AG04450 (cell line): ENCODE results near the gene DCDC2C. TPM values are rescaled to one million over a fixed set of nuclear protein-coding genes. Genes with fewer than 3 reads are reported as not detected.

ENCODE experiments used
- CTCF ChIA-PET: fragments of 300-600, 350-600 bp; formaldehyde crosslinking; extraction: SDS; loops from one replicate; lab custom pipeline; 2022; ENCODE audit warnings: antibody characterized with exemption, inconsistent platforms; lab: Charles Lee
- POLR2A ChIA-PET: fragments of 350-600 bp; formaldehyde crosslinking; extraction: SDS; loops from one replicate; lab custom pipeline; 2021; ENCODE audit warnings: antibody characterized with exemption, inconsistent platforms; lab: Yijun Ruan, JAX
- DNase-seq: peaks from one replicate; pipeline ENCODE4 v3.0.0-alpha.2; 2011; ENCODE audit warnings: low read depth, low spot score
- H3K27ac ChIP-seq: one replicate; pipeline ENCODE4 v1.5.1; 2012; ENCODE audit warnings: low read depth, low read length, control low read depth
- H3K27me3 ChIP-seq: one replicate; pipeline ENCODE4 v1.6.0; 2012; ENCODE audit warnings: low read length; ENCODE audit not compliant: control insufficient read depth, insufficient read depth
- H3K4me3 ChIP-seq: 2 replicates; pipeline ENCODE4 v1.5.1; 2011; ENCODE audit warnings: mild to moderate bottlenecking, low read depth, low read length, control low read depth
- H3K9me3 ChIP-seq: 2 replicates; pipeline ENCODE4 v1.5.1; 2012; ENCODE audit warnings: low read length; ENCODE audit not compliant: control insufficient read depth, insufficient read depth
- CTCF ChIP-seq: IDR thresholded peaks from 2 replicates; pipeline ENCODE4 v1.5.1; 2011; ENCODE audit warnings: low read depth, low read length, control low read depth, inconsistent platforms
- polyA plus RNA-seq: library from polyadenylated mRNA; depleted of rRNA; stranded (reverse); fragments of >200 nt; gene quantifications from 2 replicates; pipeline ENCODE4 v1.2.3, GENCODE V29; 2011

The DCDC2C gene
- polyA plus RNA-seq, 1 experiment: not detected

- POLR2A ChIA-PET: no interaction called here
- CTCF ChIA-PET: interaction anchor here (0.7 to 1.8 kb wide), 7 partner anchors 23 to 56 kb away, joined by 3 to 9 read pairs (median 3); no protein-coding TSS in a partner anchor
- Histone ChIP-seq H3K9me3 (peaks cover 2% of the 10 kb centered on the region; the same call in 1 of the 2 replicates), H3K27ac (no peak overlapping the region), H3K4me3 (no peak overlapping the region), H3K27me3 (no peaks in the 10 kb centered on the region)
- DNase-seq: no peak
- no peak for TF ChIP-seq CTCF
These were observed 81.4 kb downstream of the DCDC2C start for GRCh38 chr2:3784731-3785130.

DNA sequence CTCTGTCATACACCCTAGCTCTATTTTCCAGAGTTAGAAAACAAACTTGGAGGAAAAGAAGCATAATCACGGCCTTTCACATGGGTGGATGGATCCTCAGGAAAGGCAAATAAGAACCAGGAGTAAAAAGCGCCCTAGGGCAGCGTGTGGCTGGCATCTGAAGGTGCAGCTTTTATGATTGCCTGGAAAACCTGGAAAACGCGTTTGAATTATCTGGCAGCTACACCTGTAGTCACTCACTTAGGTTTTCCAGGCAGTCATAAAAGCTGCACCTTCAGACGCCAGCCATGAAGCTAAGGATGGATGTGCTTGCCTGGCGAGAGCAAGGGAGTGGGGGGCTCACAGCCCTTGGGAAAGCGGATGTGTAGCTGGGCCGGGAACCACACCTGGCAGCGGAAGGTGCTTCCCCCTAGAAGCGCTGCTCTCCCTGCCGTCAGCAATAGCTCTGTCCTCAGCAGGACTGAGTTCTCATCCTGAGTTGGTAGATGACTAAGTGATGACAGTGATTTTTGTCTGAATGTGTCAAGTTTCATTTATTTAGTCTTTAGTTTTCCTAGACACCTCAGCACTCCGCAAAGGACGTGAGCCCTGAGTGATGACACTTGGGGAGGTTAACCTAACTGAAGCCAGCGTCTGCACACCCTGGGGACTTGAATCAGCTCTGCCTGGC lies 82.0 kb downstream of the DCDC2C start:
- Histone ChIP-seq H3K27ac (no peak overlapping the region), H3K27me3 (no peaks in the 10 kb centered on the region), H3K9me3 (peaks cover 2% of the 10 kb centered on the region; the same call in 1 of the 2 replicates), H3K4me3 (no peak overlapping the region)
- no peak for TF ChIP-seq CTCF
- DNase-seq: no peak
- ChIA-PET POLR2A (no interaction called here), CTCF (interaction anchor here (0.7 to 1.8 kb wide), 7 partner anchors 22 to 57 kb away, joined by 3 to 9 read pairs (median 3); no protein-coding TSS in a partner anchor)

GRCh38 chr2:3785890-3786273 lies 82.5 kb downstream of the DCDC2C start:
- Histone ChIP-seq H3K27ac (no peak overlapping the region), H3K4me3 (no peak overlapping the region), H3K9me3 (peaks cover 2% of the 10 kb centered on the region; the same call in 1 of the 2 replicates), H3K27me3 (no peaks in the 10 kb centered on the region)
- POLR2A ChIA-PET: no interaction called here
- DNase-seq: no peak
- CTCF ChIA-PET: interaction anchor here (1.8 kb wide), 2 partner anchors 42 to 57 kb away, joined by 8 to 9 read pairs; no protein-coding TSS in a partner anchor
- TF ChIP-seq CTCF: no peak

DNA sequence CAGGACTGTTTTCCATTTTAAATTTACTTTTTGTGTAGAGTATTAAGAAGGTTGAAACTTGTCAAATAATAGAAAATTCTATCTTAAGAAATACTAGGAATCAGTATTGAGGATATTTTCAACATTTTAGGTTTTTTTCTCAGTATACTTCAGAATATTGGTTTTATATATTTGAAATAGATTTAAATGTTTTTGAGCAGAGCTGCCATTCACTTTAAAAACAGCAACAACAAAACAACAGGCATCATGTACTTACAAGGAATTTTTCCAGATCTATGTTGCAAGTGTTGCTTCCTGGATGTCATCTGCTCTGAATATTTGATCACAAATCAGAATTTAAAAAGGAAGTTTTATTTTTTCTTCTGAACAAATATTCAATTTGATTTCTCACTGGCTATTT lies 84.4 kb downstream of the DCDC2C start:
- ChIA-PET POLR2A (no interaction called here), CTCF (no interaction called here)
- Histone ChIP-seq H3K4me3 (no peak overlapping the region), H3K27ac (no peak overlapping the region), H3K9me3 (peaks cover 5% of the 10 kb centered on the region; the same call in 1 of the 2 replicates), H3K27me3 (no peaks in the 10 kb centered on the region)
- no peak for DNase-seq
- TF ChIP-seq CTCF: no peak

DNA sequence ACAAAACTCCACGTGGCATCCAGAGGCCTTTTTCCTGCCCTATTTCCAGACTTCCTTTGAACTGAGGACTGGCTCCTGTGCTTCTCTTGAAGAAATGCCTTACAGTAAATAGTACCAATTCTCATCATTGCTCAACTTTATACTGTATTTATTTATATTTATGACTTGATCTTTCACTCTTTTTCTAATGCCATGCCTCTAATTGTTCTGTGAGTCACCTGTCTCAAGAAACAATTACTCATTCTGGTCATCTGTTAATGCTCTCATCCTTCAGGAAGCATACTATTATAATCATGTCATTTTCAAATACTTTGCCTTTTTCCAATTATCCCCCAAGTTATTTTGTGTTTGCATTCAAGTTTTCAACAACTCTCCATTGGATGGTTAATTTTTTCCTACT lies 85.9 kb downstream of the DCDC2C start:
- Histone ChIP-seq H3K27ac (no peak overlapping the region), H3K4me3 (no peak overlapping the region), H3K9me3 (peaks cover 7% of the 10 kb centered on the region), H3K27me3 (no peaks in the 10 kb centered on the region)
- DNase-seq: no peak
- CTCF ChIA-PET: no interaction called here
- POLR2A ChIA-PET: no interaction called here
- TF ChIP-seq CTCF: no peak
